Motor neuron (in vitro differentiated cells): Measurements from ENCODE around the gene C7orf33. TPM values are rescaled to one million over a fixed set of nuclear protein-coding genes. Genes with fewer than 3 reads are reported as not detected.
"Not testable (repeated sequence)": the region's sequence is repeated elsewhere in the genome, so short reads cannot be mapped to it uniquely, and the experiment has no call there.

Experiments
- ATAC-seq, 8 experiments: fragments of 200-7000 bp; cut with Tn5 transposase; replicated peaks in 6 of 8; 2 replicates each; pipeline ENCODE4 v1.8.0; 2021; ENCODE audit warnings: mild to moderate bottlenecking in 8 of 8, moderate library complexity in 8 of 8
- H3K27ac ChIP-seq, 2 donors: fragments of 250-450 bp; sonication (Bioruptor Pico); 2 replicates each; pipeline ENCODE4 v1.9.0; 2021; ENCODE audit warnings: antibody characterized with exemption in 2 of 2, mild to moderate bottlenecking in 2 of 2, moderate library complexity in 1 of 2
- H3K4me1 ChIP-seq, 2 donors: fragments of 250-450 bp; sonication (Bioruptor Pico); replicated peaks in 1 of 2; 2 replicates each; pipeline ENCODE4 v1.6.1; 2021; ENCODE audit warnings: antibody characterized with exemption in 2 of 2, mild to moderate bottlenecking in 2 of 2, moderate library complexity in 1 of 2
- H3K4me3 ChIP-seq, 5 donors: fragments of 250-450 bp; sonication (Bioruptor Pico); 2 replicates each; pipeline ENCODE4 v1.9.0; 2021; ENCODE audit warnings: antibody characterized with exemption in 5 of 5, mild to moderate bottlenecking in 5 of 5, moderate library complexity in 4 of 5
- WGBS, 10 experiments: fragments of 450-650 bp; shearing (Covaris generic); methylation state at CpG; one replicate each; pipeline ENCODE4 v1.0.0; 2022; 5-methylcytosine and 5-hydroxymethylcytosine counted together
- in situ Hi-C, 9 experiments: fragments of 400-800 bp; cut with MboI; loops; one replicate each; pipeline ENCODE4 v1.15.0; 2021; ENCODE audit warnings: low sequenced_read_pairs in 9 of 9, low pct_unique_long_range_greater_than_20kb in 2 of 9; ENCODE audit not compliant: unreplicated experiment in 9 of 9
- total RNA-seq, 8 experiments: library from RNA; unstranded; fragments of 300-600 nt; gene quantifications; 2 replicates each; pipeline versions ENCODE4 v1.2.3 to v1.2.4, GENCODE V29; 2022

Gene C7orf33
- total RNA-seq, 8 experiments from 2014 or later: 0.19 TPM; not detected in 7

DNA sequence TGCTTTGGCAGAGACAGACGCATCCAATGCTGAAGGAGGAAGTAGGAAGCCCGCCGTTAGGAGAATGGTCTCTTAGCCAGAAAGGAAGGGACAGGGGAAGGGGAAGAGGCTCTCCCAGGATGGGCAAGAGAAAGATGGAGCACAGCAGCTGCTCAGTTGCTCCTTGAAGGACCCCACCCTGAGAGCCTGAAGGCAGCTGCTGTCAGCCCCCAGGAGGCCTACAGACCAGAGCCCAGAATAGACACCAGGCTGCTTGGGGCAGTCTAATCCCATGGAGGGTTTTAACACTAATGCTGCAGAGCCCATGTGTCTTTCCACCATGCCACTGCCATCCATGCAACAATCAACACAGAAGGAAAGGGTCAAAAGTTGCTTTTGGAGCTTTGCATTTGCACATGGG, 3.5 kb upstream of the C7orf33 start:
- no peak overlapping the region for H3K4me3 ChIP-seq
- H3K27ac ChIP-seq: no peak overlapping the region
- peak in 2 of 8 experiments; percentile 33 to 54 for ATAC-seq
- peaks cover 12 to 28% of the 10 kb centered on the region in 2 donors for H3K4me1 ChIP-seq
- 0 to 100% (median 72%) methylated on average over 1 to 3 of the region's 3 CpGs; no CpG with 5 or more reads in 3 of the 10 experiments for WGBS, 10 experiments
- in situ Hi-C loops: loop anchor here in 1 of 9 experiments (25.0 kb wide), 1 partner anchor 375 kb away; no protein-coding TSS in a partner anchor

DNA sequence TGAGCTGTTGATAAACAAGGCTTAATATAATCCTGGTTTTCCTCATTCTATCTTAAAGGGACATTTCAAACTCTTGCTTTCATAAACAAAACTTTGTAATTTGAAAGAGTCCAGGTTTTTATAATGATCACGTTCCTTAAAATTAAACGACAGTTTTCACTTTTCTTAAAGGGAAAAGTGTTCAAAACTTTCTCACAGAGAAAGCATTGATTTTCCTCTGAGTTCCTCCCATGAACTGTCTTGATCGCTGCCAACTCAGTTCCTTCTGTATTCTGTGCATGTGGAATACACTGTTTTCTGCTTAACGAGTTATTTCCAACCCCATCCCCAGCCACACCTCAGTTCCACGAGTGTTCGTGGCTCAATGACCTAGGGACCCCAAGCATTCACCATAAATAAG, 2.4 kb upstream of the C7orf33 start:
- Histone ChIP-seq H3K27ac (no peak overlapping the region), H3K4me1 (peaks cover 12 to 28% of the 10 kb centered on the region in 2 donors), H3K4me3 (no peak overlapping the region)
- WGBS, 10 experiments: 3 to 90% (median 57%) methylated on average over 1 to 6 of the region's 6 CpGs
- in situ Hi-C loops: loop anchor here in 1 of 9 experiments (25.0 kb wide), 1 partner anchor 374 kb away; no protein-coding TSS in a partner anchor
- peak in 2 of 8 experiments; percentile 22 to 26 for ATAC-seq

DNA sequence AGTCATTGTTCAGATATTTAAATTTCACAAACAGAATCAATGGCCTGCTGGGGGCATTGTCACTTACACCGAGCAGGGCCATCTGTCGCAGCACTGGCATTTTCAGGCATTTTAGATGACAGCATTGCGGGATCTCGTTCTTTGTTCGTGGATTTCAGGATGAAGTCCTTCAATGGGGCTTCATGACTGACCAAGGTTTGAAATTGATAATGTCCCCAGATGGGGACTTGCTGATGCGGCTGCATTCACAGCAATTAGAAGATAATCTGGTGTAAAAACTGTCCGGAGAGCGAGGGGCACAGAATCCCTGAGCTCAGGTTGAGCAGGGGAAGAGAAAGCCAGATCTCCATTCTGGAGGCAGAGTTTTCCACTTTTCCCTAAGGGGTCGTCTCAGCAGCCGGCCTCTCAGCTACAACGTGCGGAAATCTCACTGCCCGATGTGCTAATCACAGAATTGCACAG, 1.9 kb upstream of the C7orf33 start:
- no peak overlapping the region for H3K4me3 ChIP-seq

DNA sequence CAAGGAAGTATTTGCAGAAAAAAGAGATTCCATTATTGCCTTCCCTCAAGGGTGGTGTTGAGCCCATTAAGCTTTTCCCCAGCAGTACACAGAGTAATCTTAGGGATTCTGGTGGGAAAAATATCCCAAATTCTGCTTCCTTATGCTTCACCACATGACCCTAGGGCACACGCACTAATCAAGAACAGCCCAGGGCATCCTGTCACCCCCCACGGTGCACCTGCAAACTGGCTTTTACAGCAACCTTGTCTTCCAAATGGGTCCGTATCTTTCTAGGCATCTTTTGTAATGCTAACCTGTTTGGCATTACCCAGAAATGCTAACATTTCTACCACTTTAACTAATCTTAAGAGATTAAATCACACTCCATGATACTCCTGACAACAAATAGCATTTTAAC, 926 bp upstream of the C7orf33 start:
- Histone ChIP-seq H3K4me1 (peaks cover 12 to 28% of the 10 kb centered on the region in 2 donors), H3K27ac (no peak overlapping the region), H3K4me3 (no peak overlapping the region)
- no peak for ATAC-seq
- 0 to 92% (median 48%) methylated on average over 1 to 3 of the region's 3 CpGs; no CpG with 5 or more reads in 2 of the 10 experiments for WGBS, 10 experiments
- in situ Hi-C loops: loop anchor here in 1 of 9 experiments (25.0 kb wide), 1 partner anchor 373 kb away; no protein-coding TSS in a partner anchor

More for the DNA sequence above, 1.9 kb upstream of the C7orf33 start:
- H3K4me1 ChIP-seq: peaks cover 12 to 28% of the 10 kb centered on the region in 2 donors
- WGBS, 10 experiments: 40 to 85% (median 60%) methylated on average over 1 to 7 of the region's 13 CpGs; no CpG with 5 or more reads in 2 of the 10 experiments
- H3K27ac ChIP-seq: peak overlapping the region in 1 of 2 donors; percentile 69
- peak in 4 of 8 experiments; percentile 31 to 81 (median 54) for ATAC-seq
- in situ Hi-C loops: loop anchor here in 1 of 9 experiments (25.0 kb wide), 1 partner anchor 374 kb away; no protein-coding TSS in a partner anchor

DNA sequence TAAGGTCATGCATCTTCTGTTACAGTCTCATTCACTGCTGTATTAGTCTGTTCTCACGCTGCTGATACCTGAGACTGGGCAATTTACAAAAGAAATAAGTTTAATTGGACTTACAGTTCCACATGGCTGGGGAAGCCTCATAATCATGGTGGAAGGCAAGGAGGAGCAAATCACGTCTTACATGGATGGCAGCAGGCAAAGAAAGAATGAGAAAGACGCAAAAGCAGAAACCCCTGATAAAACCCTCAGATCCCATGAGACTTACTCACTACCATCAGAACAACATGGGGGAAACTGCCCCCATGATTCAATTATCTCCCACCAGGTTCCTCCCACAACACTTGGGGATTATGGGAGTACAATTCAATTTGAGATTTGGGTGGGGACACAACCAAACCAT, 5.8 kb downstream of the C7orf33 start:
- 0 to 100% (median 68%) methylated on average over 1 to 3 of the region's 3 CpGs; no CpG with 5 or more reads in 2 of the 10 experiments for WGBS, 10 experiments
- not testable (repeated sequence) for ATAC-seq
- in situ Hi-C loops: loop anchor here in 1 of 9 experiments (25.0 kb wide), 1 partner anchor 366 kb away; no protein-coding TSS in a partner anchor

DNA sequence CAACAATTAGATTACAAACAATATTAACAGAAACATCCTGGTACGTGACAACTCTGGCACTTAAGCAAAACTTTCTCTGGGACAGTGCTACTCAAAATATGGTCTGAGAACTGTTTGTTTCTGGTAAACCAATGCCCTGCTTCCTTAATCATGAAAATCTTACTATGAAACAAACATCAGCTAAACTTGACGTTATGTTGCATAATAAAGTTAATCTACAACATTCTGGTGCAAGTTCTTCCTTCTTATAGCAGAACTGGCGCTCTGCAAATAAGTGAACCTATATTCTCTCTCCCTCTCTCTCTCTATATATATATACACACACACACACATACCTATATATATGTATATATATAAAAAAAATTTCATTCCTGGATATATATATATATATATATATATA, 7.8 kb downstream of the C7orf33 start:
- Histone ChIP-seq H3K4me1 (no peaks in the 10 kb centered on the region), H3K27ac (no peak overlapping the region), H3K4me3 (no peak overlapping the region)
- in situ Hi-C loops: loop anchor here in 1 of 9 experiments (25.0 kb wide), 1 partner anchor 364 kb away; no protein-coding TSS in a partner anchor
- 11 to 100% (median 81%) methylated on average over 1 to 3 of the region's 3 CpGs; no CpG with 5 or more reads in 2 of the 10 experiments for WGBS, 10 experiments
- ATAC-seq: no peak

More for the DNA sequence above, 5.8 kb downstream of the C7orf33 start:
- H3K27ac ChIP-seq, H3K4me1 ChIP-seq, H3K4me3 ChIP-seq: not testable (repeated sequence)

DNA sequence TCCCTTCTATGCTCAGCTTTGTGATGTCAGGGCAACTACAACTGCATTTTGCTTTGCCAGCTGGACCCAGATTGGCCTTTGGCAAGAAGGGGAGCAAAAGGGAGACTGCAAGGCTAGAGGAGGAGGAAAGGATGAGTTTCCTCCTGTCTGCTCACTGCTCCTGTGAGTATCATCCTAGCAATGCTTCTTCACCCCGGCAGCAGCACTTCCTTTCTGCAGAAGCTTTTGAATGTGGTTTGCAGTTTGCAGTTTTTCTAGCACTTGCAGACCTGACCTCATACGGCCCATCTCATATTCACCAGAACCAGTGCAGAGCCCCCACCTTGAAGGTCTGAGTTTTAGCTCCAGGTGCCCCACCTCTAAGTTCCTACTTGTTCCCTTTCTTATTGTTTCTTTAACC, 14.8 kb downstream of the C7orf33 start:
- WGBS, 10 experiments: 0 to 100% (median 82%) methylated on average over 1 to 2 of the region's 2 CpGs; no CpG with 5 or more reads in 2 of the 10 experiments
- H3K4me1 ChIP-seq: peaks cover 3 to 4% of the 10 kb centered on the region in 2 donors
- in situ Hi-C loops: no loop called here
- no peak overlapping the region for H3K27ac ChIP-seq
- no peak overlapping the region for H3K4me3 ChIP-seq
- ATAC-seq: no peak

DNA sequence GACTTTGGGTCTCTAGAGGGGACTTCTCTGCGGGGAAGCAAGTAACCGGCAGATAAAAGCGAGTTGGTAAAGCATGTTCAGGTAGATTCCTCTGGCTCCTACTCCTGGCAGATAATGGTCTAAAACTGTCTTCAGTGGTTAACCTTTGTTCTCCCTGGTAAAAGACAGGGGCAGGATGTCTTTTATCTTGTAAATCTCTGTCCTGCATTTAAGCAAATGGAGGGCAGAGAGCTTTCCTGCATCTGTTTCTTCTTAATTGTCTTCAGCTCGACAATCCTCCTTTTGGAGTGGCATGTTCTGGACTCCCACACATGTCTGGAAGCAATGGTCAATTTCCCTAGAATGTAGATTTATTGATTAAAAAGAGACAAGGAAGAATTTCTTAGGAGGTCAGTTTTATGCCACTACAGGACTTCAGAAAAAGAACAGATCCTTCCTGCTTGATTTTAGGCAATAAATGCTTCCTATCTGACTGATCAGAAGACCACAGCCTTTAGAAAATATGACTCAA, 16.6 kb downstream of the C7orf33 start:
- H3K4me1 ChIP-seq: peaks cover 3 to 4% of the 10 kb centered on the region in 2 donors
- ATAC-seq: no peak
- H3K27ac ChIP-seq: no peak overlapping the region
- in situ Hi-C loops: no loop called here
- H3K4me3 ChIP-seq: no peak overlapping the region
- 0 to 30% (median 4%) methylated on average over 1 to 4 of the region's 4 CpGs; no CpG with 5 or more reads in 1 of the 10 experiments for WGBS, 10 experiments

DNA sequence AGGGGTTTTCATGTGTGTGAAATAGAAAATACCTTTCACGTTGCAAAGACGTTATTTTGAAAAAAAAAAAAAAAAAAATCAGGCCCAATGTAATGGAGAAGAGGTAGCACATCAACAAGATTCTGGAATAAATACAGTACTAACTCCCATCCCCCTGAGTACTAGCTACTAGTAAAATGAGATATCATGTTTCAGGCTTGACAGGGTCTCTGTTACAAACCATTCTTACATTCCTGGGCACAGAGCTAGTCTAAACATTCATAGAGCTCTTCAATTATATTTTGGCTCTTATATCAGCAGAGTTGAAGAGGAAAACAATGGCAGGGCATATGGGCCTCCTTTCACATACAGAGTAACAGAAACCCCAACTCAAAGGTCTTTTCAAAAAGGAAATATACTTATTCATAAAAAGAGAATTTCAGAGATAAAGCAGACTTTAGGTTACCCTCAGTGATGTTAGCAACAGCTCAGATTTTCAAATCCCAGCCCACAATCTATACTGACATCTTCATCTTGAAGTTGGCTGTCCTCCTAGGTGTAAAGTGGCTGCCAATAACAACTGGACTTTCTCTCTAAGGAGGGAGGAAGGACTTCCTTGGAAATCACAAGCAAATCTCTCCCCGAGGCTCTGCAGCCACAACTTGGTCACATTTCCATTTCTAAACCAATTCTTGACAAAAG, 18.6 kb downstream of the C7orf33 start:
- Histone ChIP-seq H3K4me3 (no peak overlapping the region), H3K27ac (no peak overlapping the region), H3K4me1 (peaks cover 3 to 4% of the 10 kb centered on the region in 2 donors)
- no peak for ATAC-seq
- 0 to 83% (median 59%) methylated on average over 1 to 3 of the region's 3 CpGs for WGBS, 10 experiments
- in situ Hi-C loops: no loop called here

DNA sequence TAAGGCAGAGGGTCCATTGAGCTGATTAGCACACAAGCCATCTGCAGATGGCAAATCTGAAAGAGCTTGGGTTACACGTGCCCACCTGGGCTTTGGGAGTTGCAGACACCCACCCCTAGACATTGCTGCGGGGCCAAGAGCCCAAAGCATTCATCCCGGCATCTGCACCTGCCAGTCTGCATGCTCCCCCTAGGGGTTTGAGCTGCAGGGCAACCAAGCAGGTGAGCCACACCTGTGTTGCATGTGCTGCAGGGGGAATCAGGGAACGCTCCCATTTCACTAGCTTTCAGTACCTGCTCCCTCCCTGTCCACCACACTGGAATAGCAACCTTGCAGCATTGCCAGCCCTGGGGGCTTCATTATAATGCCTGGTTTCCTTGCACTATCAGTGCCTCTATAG, 21.1 kb downstream of the C7orf33 start:
- in situ Hi-C loops: no loop called here
- ATAC-seq: no peak
- peaks cover 3 to 4% of the 10 kb centered on the region in 2 donors for H3K4me1 ChIP-seq
- 40 to 100% (median 82%) methylated on average over 1 to 3 of the region's 4 CpGs; no CpG with 5 or more reads in 6 of the 10 experiments for WGBS, 10 experiments
- no peak overlapping the region for H3K27ac ChIP-seq
- no peak overlapping the region for H3K4me3 ChIP-seq

DNA sequence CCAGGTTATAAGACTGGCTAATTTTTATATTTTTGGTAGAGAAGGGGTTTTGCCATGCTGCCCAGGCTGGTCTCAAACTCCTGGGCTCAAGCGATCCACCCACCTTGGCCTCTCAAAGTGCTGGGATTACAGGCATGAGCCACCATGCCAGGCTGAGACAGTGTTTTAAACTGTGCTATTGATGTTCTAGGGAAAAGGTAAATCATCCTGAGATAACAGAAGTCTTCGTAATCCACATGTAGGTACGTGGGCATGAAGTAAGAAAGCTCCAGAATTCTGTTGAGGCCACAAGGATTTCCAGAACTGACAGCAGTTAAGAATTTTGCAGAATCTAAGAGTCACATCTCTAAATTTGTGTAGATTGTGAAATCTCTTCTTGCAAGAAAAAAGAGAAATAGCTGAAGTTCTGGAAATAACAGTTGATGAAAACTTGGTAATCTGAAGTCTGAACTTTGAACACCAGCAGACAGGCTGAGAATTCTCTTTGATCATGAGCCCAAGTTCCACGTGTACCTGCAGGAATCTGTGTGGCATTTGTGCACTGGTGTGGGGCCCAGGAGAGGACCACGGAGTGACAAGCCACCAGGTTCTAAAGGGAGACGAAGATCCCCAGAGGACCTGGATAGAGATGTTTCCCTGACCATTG, 24.6 kb downstream of the C7orf33 start:
- Histone ChIP-seq H3K4me3 (no peak overlapping the region), H3K4me1 (no peaks in the 10 kb centered on the region), H3K27ac (no peak overlapping the region)
- 0 to 100% (median 85%) methylated on average over 1 to 6 of the region's 6 CpGs for WGBS, 10 experiments
- in situ Hi-C loops: no loop called here
- ATAC-seq: no peak

DNA sequence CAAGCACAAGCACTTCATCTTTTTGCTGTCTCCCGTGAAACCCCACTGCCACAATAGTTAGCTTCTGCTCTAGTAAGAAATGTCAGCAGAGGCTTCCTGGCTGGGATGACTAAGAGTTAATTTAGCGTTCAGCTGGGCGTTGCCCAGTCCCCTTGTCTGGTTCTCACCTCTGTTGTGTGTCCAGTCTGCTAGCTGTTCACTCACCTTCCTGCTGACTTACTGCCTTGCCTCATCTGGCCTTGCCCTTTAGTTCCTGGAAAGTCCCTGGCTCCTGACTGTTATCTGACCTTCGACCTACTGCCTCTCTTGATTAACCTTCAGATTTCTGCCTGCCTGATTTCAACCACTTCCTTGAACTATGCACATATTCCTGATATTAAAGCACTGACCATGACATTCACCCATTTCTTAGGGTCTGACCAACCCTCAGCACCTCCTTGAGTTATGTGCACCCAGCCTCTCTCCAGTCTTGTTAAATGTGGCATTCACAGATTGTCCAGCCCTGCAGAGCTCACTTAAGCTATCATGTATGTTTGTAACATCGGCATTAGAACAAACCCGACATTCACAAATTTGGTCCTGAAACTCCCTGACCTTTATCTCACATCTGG, 30.3 kb downstream of the C7orf33 start:
- in situ Hi-C loops: no loop called here
- Histone ChIP-seq H3K4me3 (no peak overlapping the region), H3K4me1 (peaks cover 5 to 14% of the 10 kb centered on the region in 2 donors), H3K27ac (no peak overlapping the region)
- WGBS, 10 experiments: 36 to 100% (median 76%) methylated on average over 1 to 6 of the region's 6 CpGs; no CpG with 5 or more reads in 2 of the 10 experiments
- ATAC-seq: peak in 1 of 8 experiments; percentile 76
